SHP77 (cell line): ENCODE measurements around the gene CACNA2D1.

Experiments used
- DNase-seq, 2 experiments: peaks; one replicate each; lab custom pipeline; 2025; lab: John Stamatoyannopoulos, UW

The CACNA2D1 gene

GRCh38 chr7:82286096-82286797 lies 157.3 kb downstream of the CACNA2D1 start:
- no peak for DNase-seq

GRCh38 chr7:82284936-82285519 lies 158.5 kb downstream of the CACNA2D1 start:
- no peak for DNase-seq

- no peak for DNase-seq
Measured at GRCh38 chr7:82275342-82275741, 168.2 kb downstream of the CACNA2D1 start.

GRCh38 chr7:82274681-82275080 lies 168.9 kb downstream of the CACNA2D1 start:
- DNase-seq: no peak

- DNase-seq: no peak
Measured at GRCh38 chr7:82273886-82274285, 169.7 kb downstream of the CACNA2D1 start.

- DNase-seq: no peak
Measured at GRCh38 chr7:82270870-82271269, 172.7 kb downstream of the CACNA2D1 start.

GRCh38 chr7:82268632-82269031 lies 174.9 kb downstream of the CACNA2D1 start:
- DNase-seq: no peak

- no peak for DNase-seq
Measured at GRCh38 chr7:82266081-82266480, 177.5 kb downstream of the CACNA2D1 start.

- DNase-seq: no peak
Measured at GRCh38 chr7:82264783-82265305, 178.7 kb downstream of the CACNA2D1 start.

- no peak for DNase-seq
Measured at GRCh38 chr7:82263920-82264782, 179.4 kb downstream of the CACNA2D1 start.

- DNase-seq: no peak
Measured at GRCh38 chr7:82258181-82258580, 185.4 kb downstream of the CACNA2D1 start.

- DNase-seq: no peak
Measured at GRCh38 chr7:82257118-82257695, 186.4 kb downstream of the CACNA2D1 start.

- DNase-seq: no peak
Measured at GRCh38 chr7:82255706-82256105, 187.9 kb downstream of the CACNA2D1 start.

- no peak for DNase-seq
Measured at GRCh38 chr7:82250598-82250997, 193.0 kb downstream of the CACNA2D1 start.

GRCh38 chr7:82249979-82250378 lies 193.6 kb downstream of the CACNA2D1 start:
- no peak for DNase-seq

GRCh38 chr7:82247814-82248433 lies 195.7 kb downstream of the CACNA2D1 start:
- no peak for DNase-seq

- no peak for DNase-seq
Measured at GRCh38 chr7:82244947-82245517, 198.5 kb downstream of the CACNA2D1 start.

GRCh38 chr7:82241356-82241755 lies 202.2 kb downstream of the CACNA2D1 start:
- DNase-seq: no peak

- DNase-seq: peak; percentile 19 to 30
Measured at GRCh38 chr7:82235713-82236112, 207.9 kb downstream of the CACNA2D1 start.

- DNase-seq: peak; percentile 8 to 43
Measured at GRCh38 chr7:82234457-82235049, 209.0 kb downstream of the CACNA2D1 start.
